Measurements from ENCODE around the gene TNNC2.

- no peak for TF ChIP-seq CTCF (IDR thresholded peaks at IDR 0.05; ENCODE audit: low read length)
- TF ChIP-seq EZH2 (IDR thresholded peaks at IDR 0.05; ENCODE audit: borderline replicate concordance, low read length) = no peak
These were observed 7.6 kb downstream of the TNNC2 start for GRCh38 chr20:45819466-45819865.
